ENCODE data around the gene MACF1.

GRCh38 chr1:39305555-39305954 lies 101.1 kb downstream of the MACF1 start:
- TF ChIP-seq CTCF (IDR thresholded peaks at IDR 0.05; ENCODE audit: insufficient read depth, low read depth, low read length), result no peak
- no peak for TF ChIP-seq EZH2 (IDR thresholded peaks at IDR 0.05; ENCODE audit: insufficient read depth, low read length)
